ENCODE data around the gene BCAP29. TPM values are rescaled to one million over a fixed set of nuclear protein-coding genes. Genes with fewer than 3 reads are reported as not detected.

Gene BCAP29
- total and polyA plus RNA-seq, 2 donors (not counting 1 experiment from before 2014, with no cell fraction given): 64.7 to 79.7 TPM

GRCh38 chr7:107593025-107593410 is 13.0 kb downstream of the BCAP29 start:
- no peak for DNase-seq (ENCODE audit: low read depth in 2 of 2)

GRCh38 chr7:107594961-107595737 is 15.1 kb downstream of the BCAP29 start:
- no peak overlapping the region for H3K9ac ChIP-seq (ENCODE audit: insufficient read depth, low read length)
- TF ChIP-seq CTCF (conservative IDR thresholded peaks at IDR 0.05 in 1 of 2, IDR thresholded peaks at IDR 0.05 in 1 of 2; ENCODE audit: low read depth in 1 of 2, low read length in 2 of 2) (no peak), EZH2 (IDR thresholded peaks at IDR 0.05; ENCODE audit: low read length, missing control alignments) (no peak)
- DNase-seq (ENCODE audit: low read depth in 2 of 2): peak; percentile 83 to 98
- H3K27me3 ChIP-seq (ENCODE audit: control insufficient read depth, insufficient read depth, low read length): no peaks in the 10 kb centered on the region
- no peak overlapping the region for H2AFZ ChIP-seq (ENCODE audit: low read length)
- H3K4me1 ChIP-seq (ENCODE audit: control insufficient read depth, extremely low read depth, insufficient read depth, low read length): peaks cover 5% of the 10 kb centered on the region
- H3K9me3 ChIP-seq (ENCODE audit: control insufficient read depth, insufficient read depth, low read depth, low read length): no peaks in the 10 kb centered on the region
- H3K79me2 ChIP-seq (ENCODE audit: control insufficient read depth, insufficient read depth, low read length): no peaks in the 10 kb centered on the region
- no peaks in the 10 kb centered on the region for H3K36me3 ChIP-seq (ENCODE audit: control insufficient read depth, insufficient read depth, low read length)
- H3K4me3 ChIP-seq (replicated peaks in 1 of 4; ENCODE audit: control extremely low read depth in 1 of 4, insufficient read depth in 1 of 4, low read depth in 3 of 4, low read length in 4 of 4): no peak overlapping the region
- H3K4me2 ChIP-seq (ENCODE audit: extremely low read depth, insufficient read depth, low read length): no peak overlapping the region
- no peaks in the 10 kb centered on the region for H4K20me1 ChIP-seq (ENCODE audit: control insufficient read depth, extremely low read depth, insufficient read depth, low read length)
- peak overlapping the region; percentile 36 for H3K27ac ChIP-seq (ENCODE audit: insufficient read depth, low read length)

More at GRCh38 chr7:107593025-107593410, 13.0 kb downstream of the BCAP29 start:
- Histone ChIP-seq H3K27ac (ENCODE audit: insufficient read depth, low read length) (no peak overlapping the region), H3K4me2 (ENCODE audit: extremely low read depth, insufficient read depth, low read length) (no peak overlapping the region), H3K79me2 (ENCODE audit: control insufficient read depth, insufficient read depth, low read length) (no peaks in the 10 kb centered on the region), H3K9ac (ENCODE audit: insufficient read depth, low read length) (no peak overlapping the region), H3K27me3 (ENCODE audit: control insufficient read depth, insufficient read depth, low read length) (no peaks in the 10 kb centered on the region), H3K36me3 (ENCODE audit: control insufficient read depth, insufficient read depth, low read length) (no peaks in the 10 kb centered on the region), H4K20me1 (ENCODE audit: control insufficient read depth, extremely low read depth, insufficient read depth, low read length) (no peaks in the 10 kb centered on the region), H3K4me1 (ENCODE audit: control insufficient read depth, extremely low read depth, insufficient read depth, low read length) (peaks cover 5% of the 10 kb centered on the region), H3K9me3 (ENCODE audit: control insufficient read depth, insufficient read depth, low read depth, low read length) (no peaks in the 10 kb centered on the region), H2AFZ (ENCODE audit: low read length) (no peak overlapping the region), H3K4me3 (replicated peaks in 1 of 4; ENCODE audit: control extremely low read depth in 1 of 4, insufficient read depth in 1 of 4, low read depth in 3 of 4, low read length in 4 of 4) (no peak overlapping the region)
- TF ChIP-seq CTCF (conservative IDR thresholded peaks at IDR 0.05 in 1 of 2, IDR thresholded peaks at IDR 0.05 in 1 of 2; ENCODE audit: low read depth in 1 of 2, low read length in 2 of 2) (no peak), EZH2 (IDR thresholded peaks at IDR 0.05; ENCODE audit: low read length, missing control alignments) (no peak)

- Histone ChIP-seq H3K4me1 (ENCODE audit: control insufficient read depth, extremely low read depth, insufficient read depth, low read length) (peaks cover 5% of the 10 kb centered on the region), H3K9me3 (ENCODE audit: control insufficient read depth, insufficient read depth, low read depth, low read length) (no peaks in the 10 kb centered on the region), H3K4me3 (replicated peaks in 1 of 4; ENCODE audit: control extremely low read depth in 1 of 4, insufficient read depth in 1 of 4, low read depth in 3 of 4, low read length in 4 of 4) (no peak overlapping the region), H3K27me3 (ENCODE audit: control insufficient read depth, insufficient read depth, low read length) (no peaks in the 10 kb centered on the region), H3K36me3 (ENCODE audit: control insufficient read depth, insufficient read depth, low read length) (no peaks in the 10 kb centered on the region), H3K27ac (ENCODE audit: insufficient read depth, low read length) (no peak overlapping the region), H3K4me2 (ENCODE audit: extremely low read depth, insufficient read depth, low read length) (no peak overlapping the region), H2AFZ (ENCODE audit: low read length) (no peak overlapping the region), H3K79me2 (ENCODE audit: control insufficient read depth, insufficient read depth, low read length) (no peaks in the 10 kb centered on the region), H4K20me1 (ENCODE audit: control insufficient read depth, extremely low read depth, insufficient read depth, low read length) (no peaks in the 10 kb centered on the region), H3K9ac (ENCODE audit: insufficient read depth, low read length) (no peak overlapping the region)
- DNase-seq (ENCODE audit: low read depth in 2 of 2): peak in 1 of 2 donors; percentile 17
- no peak for TF ChIP-seq CTCF (conservative IDR thresholded peaks at IDR 0.05 in 1 of 2, IDR thresholded peaks at IDR 0.05 in 1 of 2; ENCODE audit: low read depth in 1 of 2, low read length in 2 of 2)
- no peak for TF ChIP-seq EZH2 (IDR thresholded peaks at IDR 0.05; ENCODE audit: low read length, missing control alignments)
These were observed 17.0 kb downstream of the BCAP29 start for GRCh38 chr7:107596881-107597581.

Measured in fibroblast of lung (primary cell).